SH-SY5Y (cell line): Measurements from ENCODE around the gene ANGPTL2.

Experiments
- GATA2 ChIP-seq: IDR thresholded peaks from 2 replicates; pipeline ENCODE4 v1.6.1; 2011; ENCODE audit warnings: mild to moderate bottlenecking, low read depth, low read length
- GATA3 ChIP-seq: IDR thresholded peaks from 2 replicates; pipeline ENCODE4 v1.6.1; 2011; ENCODE audit warnings: low read depth, mild to moderate bottlenecking, low read length, moderate library complexity

DNA sequence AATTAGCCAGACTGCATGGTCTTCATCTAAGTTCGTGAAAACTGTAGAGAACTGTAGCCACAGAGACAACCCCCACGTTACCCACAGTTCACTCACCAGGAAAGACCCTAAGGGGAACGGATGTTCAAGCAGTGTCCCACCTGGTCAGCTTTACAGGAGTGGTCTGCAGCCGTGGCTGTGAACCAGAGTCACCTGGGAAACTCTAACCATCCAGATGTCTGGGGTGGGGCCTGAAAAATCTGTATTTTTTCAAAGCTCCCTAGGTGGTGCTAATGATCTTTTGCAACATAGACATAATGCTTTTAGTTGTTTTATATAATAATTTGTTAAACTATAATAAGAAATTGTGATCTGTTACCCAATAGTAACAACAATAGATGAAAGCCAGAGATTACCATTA is 47.7 kb upstream of the ANGPTL2 start:
- TF ChIP-seq GATA2 = no peak
- TF ChIP-seq GATA3 = no peak
